Daoy (cell line): Measurements from ENCODE around the gene LRRC43. TPM values are rescaled to one million over a fixed set of nuclear protein-coding genes. Genes with fewer than 3 reads are reported as not detected.
"Not testable (repeated sequence)": the region's sequence is repeated elsewhere in the genome, so short reads cannot be mapped to it uniquely, and the experiment has no call there.

Source experiments
- DNase-seq: peaks from one replicate; pipeline ENCODE4 v3.0.0-alpha.2; 2015; ENCODE audit warnings: low read depth
- total RNA-seq: library from RNA; depleted of rRNA; stranded (reverse); fragments of >200 nt; shearing (Covaris generic); gene quantifications from 2 replicates; pipeline ENCODE4 v1.2.3, GENCODE V29; 2014

Gene LRRC43
- total RNA-seq, 1 experiment from 2014 or later = 0.34 TPM

DNA sequence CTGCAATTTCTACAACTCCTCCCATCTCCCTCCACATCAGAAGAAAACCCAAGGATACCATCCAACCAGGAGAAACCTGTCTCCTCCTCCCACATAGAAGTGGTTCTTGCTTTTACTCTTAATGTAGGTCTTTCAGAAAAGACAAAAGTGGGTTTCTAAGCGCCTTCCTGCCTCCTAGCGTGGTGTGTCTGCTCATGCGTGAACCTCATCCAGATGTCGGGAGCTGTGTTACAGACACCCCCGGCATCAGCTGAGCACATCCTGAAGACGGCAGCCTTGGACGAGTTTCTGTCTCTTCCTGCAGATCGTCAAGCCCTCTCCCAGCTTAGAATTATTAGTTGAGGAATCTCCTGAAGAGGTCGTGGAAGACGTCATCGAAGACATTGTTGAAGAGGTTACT is 9.5 kb downstream of the LRRC43 start:
- DNase-seq = no peak

DNA sequence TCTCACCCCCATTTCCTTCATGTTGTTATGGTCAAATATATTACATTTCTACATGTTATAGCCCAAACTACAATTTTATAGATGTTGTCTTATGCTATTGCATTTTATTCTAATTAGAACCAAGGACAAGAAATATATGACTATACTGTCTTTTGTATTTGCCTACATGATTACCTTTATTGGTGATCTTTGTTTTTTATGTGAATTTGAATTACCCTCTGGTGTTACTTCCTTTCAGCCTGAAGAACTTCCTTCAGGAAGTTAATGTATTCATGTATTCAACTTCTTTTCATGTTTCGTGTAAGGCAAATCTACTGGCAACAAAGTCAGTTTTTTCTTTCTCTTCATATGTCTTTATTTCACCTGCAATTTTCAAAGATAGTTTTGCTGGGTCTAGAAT is 11.9 kb downstream of the LRRC43 start:
- no peak for DNase-seq

DNA sequence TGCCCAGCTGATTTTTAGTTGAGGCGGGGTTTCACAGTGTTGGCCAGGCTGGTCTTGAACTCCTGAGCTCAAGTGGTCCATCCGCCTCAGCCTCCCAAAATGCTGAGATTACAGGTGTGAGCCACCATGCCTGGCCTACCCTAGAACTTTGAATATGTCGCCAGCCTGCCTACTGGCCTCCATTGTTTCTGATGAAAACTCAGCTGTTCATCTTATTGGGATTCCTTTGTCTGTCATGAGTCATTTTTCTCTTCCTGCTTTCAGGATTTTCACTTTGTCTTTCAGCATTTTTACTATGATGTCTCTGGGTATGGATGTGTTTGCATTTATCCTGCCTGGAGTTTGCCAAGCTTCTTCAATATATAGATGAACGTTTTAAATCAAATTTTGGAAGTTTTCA is 12.5 kb downstream of the LRRC43 start:
- DNase-seq = no peak

DNA sequence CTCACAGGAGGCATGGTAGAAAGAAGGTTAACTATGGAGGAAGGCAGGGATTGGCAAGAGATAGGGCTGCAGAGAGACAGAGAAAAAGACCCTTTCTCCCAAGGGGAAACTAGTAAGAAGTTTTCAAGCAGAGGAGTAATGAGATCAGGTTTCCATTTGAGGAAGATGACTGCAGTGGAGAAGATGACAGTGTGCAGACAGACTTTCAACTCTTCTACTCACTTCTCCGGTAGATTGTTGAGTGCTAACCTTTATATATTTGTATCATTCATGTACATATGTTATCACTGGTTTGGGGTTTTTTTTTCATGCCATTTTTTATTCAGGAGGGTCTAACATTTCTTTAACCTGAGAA is 14.7 kb downstream of the LRRC43 start:
- DNase-seq = no peak

DNA sequence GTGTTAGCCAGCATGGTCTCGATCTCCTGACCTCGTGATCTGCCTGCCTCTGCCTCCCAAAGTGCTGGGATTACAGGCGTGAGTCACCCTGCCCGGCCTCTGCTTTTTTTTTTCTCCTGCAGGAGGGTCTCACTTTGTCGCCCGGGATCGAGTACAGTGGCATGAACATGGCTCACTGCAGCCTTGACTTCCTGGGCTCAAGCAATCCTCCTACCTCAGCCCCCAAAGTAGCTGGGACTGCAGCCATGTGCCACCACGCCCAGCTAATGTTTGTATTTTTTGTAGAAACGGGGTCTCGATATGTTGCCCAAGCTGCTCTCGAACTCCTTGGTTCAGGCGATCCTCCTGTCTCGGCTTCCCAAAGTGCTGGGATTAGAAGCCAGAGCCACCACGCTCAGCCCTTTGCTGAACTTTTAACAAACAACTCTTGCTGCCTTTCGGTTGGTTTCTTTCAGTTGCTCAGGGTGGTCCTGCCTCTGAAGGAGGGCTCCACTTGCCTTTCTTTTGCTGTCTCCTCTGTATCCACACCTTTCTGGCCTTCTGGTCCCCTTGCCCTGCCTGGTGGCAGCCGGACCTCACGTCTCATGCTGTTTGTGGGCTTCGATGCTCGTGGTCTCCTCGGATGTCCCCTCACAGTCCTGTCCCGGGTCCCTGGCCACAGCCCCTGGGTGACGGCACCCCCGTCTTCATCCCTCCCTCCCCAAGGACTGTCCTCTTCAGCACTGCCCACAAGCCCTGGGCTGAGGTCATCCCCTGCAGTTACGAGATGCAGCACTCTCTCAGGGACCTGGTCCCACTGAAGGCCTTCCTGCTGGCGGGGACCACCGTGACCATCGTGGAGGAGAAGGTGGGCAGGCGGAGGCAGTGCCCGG is 16.8 kb downstream of the LRRC43 start:
- DNase-seq = no peak

DNA sequence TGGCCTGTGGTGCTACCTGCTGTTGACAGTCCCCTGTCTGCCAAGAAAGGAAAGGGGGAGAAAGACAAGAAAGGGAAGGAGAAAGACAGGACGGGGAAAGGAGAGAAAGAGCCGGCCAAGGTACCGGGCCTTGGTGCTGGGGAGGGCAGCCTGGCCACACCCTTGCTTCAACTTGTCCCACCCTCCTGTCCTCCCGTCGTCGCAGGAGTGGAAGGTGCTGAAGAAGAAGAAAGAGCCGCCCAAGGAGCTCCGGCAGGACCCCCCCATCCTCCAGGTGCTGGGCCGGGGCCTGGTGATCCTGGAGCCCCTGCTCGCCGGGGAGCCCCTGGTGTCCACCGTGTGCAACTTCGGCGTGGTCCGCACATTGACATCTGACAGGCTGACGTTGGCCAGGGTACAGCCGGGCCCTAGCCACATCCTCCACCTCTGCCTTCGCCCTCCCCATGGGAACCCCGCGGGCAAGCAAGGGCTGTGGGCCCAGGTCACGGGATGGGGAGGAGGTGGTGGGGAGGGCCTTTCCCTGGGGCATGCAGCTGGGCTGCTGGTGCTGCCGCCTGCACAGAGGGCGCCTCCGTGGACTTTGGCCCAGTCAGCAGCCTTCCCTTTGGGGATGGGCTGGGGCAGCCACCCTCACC is 17.7 kb downstream of the LRRC43 start:
- no peak for DNase-seq

DNA sequence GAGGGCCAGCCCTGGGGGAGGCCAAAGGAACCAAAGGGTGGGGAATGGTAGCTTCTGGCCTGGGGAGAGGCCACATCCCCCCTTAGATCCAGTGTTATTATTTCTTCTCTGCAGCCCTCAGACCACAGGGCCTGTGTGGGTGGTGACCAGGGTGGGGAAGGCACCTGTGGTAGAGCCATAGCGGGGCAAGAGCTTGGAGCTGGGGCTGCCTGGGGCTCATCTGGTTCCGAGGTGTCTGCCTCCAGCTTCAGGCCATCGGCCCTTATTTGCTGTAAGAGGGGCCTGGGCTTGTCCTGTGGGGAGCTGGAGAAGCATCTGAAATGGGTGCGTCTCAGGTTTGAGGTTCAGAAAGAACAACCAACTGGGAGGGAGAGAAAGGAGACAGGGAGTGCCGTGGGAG is 18.5 kb downstream of the LRRC43 start:
- no peak for DNase-seq

DNA sequence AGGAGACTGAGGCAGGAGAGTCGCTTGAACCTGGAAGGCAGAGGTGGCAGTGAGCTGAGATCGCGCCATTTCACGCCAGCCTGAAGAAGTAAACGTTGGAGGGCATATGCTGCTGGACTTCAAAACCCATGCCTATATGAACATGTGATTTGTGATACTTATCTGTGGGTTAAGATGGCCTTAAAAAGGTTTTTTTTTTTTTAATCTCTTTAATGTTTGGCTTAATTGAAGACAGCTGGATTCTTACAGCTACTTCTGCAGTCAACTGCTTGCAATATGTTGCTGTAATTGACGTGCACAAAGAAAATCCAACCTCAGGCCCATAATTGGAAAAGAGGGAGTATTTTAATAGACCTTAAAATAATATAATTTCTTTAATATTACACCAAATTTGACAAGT is 19.1 kb downstream of the LRRC43 start:
- no peak for DNase-seq

DNA sequence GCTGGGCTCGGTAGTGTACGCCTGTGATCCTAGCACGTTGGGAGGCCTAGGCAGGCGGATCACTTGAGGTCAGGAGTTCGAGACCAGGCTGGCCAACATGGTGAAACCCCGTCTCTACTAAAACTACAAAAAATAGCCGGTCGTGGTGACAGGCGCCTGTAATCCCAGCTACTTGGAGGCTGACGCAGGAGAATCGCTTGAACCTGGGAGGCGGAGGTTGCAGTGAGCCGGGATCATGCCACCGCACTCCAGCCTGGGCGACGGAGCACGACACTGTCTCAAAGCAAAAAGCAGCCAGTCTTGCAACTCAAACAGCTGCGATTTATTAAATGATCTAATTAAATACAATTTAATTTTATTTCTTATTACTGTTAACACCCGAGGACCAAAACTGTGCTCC is 19.9 kb downstream of the LRRC43 start:
- not testable (repeated sequence) for DNase-seq

DNA sequence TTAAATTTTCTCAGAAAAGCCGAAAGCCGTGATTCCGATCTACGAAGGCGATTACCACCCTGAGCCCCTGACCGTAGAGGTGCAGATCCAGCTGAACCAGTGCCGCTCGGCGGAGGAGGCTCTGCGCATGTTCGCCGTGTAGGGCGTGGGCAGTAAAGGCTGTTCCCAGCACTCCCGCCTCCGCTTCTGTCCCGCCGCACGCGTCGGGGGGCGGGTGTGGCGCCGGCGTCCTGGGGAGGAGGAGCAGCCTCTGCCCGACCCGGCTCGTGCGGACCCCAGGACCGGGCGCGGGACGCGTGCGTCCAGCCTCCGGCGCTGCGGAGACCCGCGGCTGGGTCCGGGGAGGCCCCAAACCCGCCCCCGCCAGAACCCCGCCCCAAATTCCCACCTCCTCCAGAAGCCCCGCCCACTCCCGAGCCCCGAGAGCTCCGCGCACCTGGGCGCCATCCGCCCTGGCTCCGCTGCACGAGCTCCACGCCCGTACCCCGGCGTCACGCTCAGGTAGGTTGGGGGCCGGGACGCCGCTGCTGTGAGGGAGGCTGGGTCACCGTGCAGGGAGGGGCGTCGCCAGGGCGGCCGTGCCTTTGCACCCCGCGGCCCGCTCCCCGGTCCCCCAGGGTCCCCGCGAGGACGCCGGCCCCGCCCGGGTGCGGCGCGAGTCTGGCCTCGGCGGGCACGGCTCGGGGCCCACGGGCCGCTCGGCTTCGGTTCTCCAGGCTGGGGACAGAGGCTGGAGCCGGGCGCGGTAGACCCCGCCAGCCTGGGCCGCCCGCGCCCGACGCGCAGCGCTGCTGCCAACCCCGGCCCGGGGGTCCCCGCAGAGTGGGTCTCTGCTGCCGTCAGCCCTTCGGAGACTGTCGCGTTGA is 20.6 kb downstream of the LRRC43 start, which contains the start of gene B3GNT4:
Gene B3GNT4, plus strand, starts transcription at position 409 of the 866 bp plus-strand sequence. CDS start 910 bp downstream, outside the sequence.
- peak; percentile 76 for DNase-seq

DNA sequence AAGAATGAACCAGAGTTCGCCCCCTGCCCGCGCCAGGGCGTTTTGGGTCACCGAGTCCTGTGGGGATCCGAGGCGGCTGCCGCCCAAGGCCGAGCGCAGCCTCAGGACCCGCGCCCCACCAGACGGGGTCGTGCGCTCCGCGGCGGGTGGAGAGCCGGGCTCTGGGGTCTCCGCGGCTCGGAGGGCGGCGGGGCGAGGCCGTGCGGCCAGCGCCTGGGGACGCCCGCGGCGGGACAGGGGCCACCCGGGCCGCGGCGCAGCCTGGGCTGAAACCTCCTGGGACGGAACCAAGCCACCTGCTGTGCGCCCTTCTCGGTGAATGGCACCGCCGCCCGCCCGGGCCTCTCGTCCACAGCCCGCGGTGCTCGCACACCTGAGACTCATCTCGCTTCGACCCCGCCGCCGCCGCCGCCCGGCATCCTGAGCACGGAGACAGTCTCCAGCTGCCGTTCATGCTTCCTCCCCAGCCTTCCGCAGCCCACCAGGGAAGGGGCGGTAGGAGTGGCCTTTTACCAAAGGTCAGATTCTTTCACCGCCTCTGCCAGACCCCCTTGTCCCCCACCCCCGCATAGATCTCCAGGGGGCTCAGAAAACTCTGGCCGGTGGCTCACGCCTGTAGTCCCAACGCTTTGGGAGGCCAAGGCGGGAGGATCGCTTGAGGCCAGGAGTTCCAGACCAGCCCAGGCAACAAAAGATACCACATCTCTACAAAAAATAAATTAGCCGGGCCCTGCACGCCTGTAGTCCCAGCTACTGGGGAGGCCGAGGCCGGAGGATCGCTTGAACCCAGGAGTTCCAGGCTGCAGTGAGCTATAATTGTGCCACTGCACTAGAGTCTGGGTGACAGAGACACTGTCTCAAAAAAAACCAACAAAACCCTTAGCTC is 21.5 kb downstream of the LRRC43 start:
- DNase-seq = peak; percentile 31

DNA sequence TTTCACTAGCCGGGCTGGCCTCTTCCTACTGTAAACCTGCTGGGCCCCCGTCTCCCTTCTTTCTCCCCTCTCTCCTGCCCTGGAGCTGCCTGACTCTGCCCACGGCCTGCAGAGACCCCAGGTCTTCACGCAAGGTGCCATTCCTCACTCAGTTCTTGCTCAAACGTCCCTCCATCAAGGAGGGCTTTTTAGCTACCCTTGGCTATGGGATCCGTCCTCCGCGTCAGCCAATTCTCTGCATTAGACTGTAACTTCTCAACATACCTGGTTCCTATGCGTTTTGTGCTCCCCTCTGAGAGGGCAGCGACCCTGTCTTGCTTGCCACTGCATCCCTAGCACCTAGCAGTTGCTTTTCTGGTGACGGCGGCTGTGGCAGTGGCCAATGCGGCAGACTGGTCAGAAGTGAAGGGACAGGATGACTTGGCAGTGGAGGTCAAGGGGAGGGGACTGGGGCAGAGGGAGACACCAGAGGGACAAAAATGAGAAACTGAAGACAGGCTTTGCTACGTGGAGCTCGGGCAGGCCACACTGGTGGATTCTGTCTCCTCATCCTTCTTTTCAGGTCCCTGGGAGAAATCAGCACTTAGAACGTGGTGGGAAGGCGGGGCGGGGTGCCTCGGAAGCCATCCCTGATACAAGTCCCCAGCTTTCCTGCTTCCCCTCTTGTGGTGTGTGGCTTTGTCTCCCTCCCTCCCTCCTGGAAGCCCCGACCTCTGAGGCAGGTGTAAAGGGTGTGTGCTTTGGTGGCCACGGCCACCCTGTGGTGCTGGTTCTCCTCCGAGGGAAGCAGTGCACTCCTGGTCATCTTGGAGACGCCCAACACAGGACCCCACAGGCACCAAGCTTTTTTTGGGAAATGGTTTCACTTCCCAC is 22.4 kb downstream of the LRRC43 start:
- peak; percentile 31 for DNase-seq

DNA sequence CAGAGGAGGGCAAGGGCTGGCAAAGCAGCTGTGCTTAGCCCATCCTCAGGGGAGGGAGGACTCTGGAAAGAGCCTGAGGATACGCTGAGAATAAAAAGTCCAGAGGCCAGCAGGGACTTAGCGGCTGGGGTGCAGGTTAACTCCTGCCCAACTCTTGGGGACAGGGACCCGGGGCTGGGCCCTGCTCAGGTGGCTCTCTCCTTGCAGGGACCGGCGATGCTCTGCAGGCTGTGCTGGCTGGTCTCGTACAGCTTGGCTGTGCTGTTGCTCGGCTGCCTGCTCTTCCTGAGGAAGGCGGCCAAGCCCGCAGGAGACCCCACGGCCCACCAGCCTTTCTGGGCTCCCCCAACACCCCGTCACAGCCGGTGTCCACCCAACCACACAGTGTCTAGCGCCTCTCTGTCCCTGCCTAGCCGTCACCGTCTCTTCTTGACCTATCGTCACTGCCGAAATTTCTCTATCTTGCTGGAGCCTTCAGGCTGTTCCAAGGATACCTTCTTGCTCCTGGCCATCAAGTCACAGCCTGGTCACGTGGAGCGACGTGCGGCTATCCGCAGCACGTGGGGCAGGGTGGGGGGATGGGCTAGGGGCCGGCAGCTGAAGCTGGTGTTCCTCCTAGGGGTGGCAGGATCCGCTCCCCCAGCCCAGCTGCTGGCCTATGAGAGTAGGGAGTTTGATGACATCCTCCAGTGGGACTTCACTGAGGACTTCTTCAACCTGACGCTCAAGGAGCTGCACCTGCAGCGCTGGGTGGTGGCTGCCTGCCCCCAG is 23.4 kb downstream of the LRRC43 start:
- no peak for DNase-seq

DNA sequence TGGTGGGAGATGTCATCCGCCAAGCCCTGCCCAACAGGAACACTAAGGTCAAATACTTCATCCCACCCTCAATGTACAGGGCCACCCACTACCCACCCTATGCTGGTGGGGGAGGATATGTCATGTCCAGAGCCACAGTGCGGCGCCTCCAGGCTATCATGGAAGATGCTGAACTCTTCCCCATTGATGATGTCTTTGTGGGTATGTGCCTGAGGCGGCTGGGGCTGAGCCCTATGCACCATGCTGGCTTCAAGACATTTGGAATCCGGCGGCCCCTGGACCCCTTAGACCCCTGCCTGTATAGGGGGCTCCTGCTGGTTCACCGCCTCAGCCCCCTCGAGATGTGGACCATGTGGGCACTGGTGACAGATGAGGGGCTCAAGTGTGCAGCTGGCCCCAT is 24.1 kb downstream of the LRRC43 start:
- DNase-seq = no peak

DNA sequence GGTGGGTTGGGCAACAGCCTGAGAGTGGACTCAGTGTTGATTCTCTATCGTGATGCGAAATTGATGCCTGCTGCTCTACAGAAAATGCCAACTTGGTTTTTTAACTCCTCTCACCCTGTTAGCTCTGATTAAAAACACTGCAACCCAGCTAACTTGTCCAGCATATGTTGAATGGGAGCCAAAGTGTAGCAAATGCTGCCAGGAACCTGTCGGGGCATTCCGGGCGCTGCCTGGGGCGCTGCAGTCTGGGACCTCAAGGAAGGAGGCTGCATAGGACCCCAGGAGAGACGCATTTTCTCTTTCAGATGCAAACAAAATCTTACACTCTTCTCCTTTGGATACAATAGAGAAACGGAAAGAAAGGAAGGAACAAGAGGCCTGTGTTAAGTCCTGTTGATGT is 24.5 kb downstream of the LRRC43 start:
- no peak for DNase-seq

DNA sequence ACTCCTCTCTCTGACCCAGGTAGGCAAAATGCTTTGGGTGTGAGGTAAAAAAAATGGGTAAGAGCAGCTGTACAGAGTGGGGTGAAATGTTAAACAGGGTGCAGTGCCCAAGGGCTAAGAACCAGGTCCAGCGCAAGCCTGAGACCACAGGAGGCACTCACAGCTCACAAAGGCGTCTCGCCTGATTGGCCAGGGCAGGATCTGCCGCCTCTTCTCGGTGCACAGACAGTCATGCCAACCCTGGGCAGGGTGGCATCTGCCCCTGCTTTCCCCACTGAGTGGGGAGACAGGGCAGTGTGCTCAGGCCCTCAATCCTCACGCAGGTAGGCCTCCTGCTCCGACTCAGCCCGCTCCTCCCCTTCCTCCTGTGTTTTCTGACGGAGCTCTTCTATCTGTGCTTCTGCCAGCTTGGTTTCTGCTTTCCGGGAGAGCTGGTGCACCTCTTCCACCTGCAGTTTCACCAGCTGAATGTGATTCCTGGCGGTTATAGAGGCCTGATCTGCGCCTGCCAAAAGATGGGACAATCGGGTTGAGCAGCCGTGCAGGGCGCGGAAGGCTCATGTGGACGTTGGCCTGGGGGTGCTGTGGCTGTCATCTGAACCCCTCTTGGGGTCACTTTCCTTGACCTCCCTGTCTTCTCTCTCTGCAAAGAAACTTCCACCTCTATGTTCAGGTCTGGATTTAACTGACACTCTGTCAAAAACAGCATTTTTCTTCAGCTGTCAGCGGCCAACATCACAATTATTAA is 25.3 kb downstream of the LRRC43 start:
- DNase-seq = no peak

DNA sequence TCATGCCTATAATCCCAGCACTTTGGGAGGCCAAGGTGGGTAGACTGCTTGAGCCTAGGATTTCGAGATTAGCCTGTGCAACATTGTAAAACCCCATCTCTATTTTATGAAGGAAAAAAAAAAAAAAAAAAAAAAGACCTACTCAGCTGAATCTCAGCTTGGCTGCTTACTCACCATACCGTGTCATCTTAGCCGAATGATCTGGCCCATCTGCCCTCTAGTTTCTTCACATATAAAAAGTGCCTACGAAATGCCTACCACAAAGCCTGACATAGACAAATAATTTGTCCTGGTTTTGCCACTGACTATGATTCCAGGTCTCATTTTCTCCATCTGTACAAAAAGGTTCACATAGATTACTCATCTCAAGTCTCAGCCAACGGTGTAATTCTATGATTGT is 32.8 kb downstream of the LRRC43 start:
- no peak for DNase-seq

DNA sequence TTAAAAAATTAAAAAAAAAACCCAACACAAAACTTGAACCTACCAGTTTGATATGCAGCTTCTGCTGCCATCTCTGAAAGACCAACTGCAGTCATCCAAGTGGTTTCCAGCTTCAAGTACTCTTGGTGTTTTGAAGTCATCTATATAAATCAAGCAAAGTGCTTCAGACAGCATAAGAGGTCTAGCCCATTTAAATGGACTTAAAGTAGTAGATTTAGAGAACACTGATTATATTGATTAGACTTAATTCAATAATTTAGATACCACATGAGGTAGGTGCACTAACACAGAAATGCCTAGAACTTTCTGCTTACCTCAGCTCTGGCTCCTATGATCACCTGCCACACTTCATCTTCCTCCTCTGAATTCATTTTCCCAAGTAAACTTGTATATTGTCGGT is 33.5 kb downstream of the LRRC43 start:
- no peak for DNase-seq
